Coronary artery (tissue), 2 donors: Measurements from ENCODE around the gene MTUS2.

Experiments
- DNase-seq: peaks from one replicate; pipeline ENCODE4 v3.0.0-alpha.2; 2017; ENCODE audit warnings: low spot score
- H3K27ac ChIP-seq, 2 donors: fragments of 200-600 bp; sonication (generic); one replicate each; pipeline ENCODE4 v1.5.1; 2016 to 2019
- H3K4me3 ChIP-seq: fragments of 200-600 bp; sonication (generic); 2 replicates; pipeline ENCODE4 v1.5.1; 2016; ENCODE audit warnings: mild to moderate bottlenecking, moderate library complexity
- CTCF ChIP-seq: fragments of 200-600 bp; sonication (generic); IDR thresholded peaks from one replicate; pipeline ENCODE4 v1.5.1; 2019; ENCODE audit warnings: antibody characterized with exemption

The MTUS2 gene

GRCh38 chr13:29065142-29065541 is 245.0 kb downstream of the MTUS2 start:
- no peak for TF ChIP-seq CTCF
- H3K27ac ChIP-seq = no peak overlapping the region
- no peak overlapping the region for H3K4me3 ChIP-seq
- no peak for DNase-seq

GRCh38 chr13:29067306-29067945 is 247.3 kb downstream of the MTUS2 start:
- Histone ChIP-seq H3K4me3 (no peak overlapping the region), H3K27ac (no peak overlapping the region)
- no peak for DNase-seq
- TF ChIP-seq CTCF = no peak

GRCh38 chr13:29073755-29074154 is 253.6 kb downstream of the MTUS2 start:
- Histone ChIP-seq H3K27ac (no peak overlapping the region), H3K4me3 (no peak overlapping the region)
- no peak for TF ChIP-seq CTCF
- DNase-seq = no peak

- no peak overlapping the region for H3K27ac ChIP-seq
- TF ChIP-seq CTCF = no peak
- no peak overlapping the region for H3K4me3 ChIP-seq
- DNase-seq = no peak
These were observed 257.1 kb downstream of the MTUS2 start for GRCh38 chr13:29077051-29077813.

- no peak for TF ChIP-seq CTCF
- Histone ChIP-seq H3K27ac (no peak overlapping the region), H3K4me3 (no peak overlapping the region)
- DNase-seq = no peak
These were observed 260.9 kb downstream of the MTUS2 start for GRCh38 chr13:29081036-29081435.

- Histone ChIP-seq H3K27ac (no peak overlapping the region), H3K4me3 (no peak overlapping the region)
- no peak for DNase-seq
- TF ChIP-seq CTCF = no peak
These were observed 261.7 kb downstream of the MTUS2 start for GRCh38 chr13:29081697-29082440.
